Effector memory CD4-positive, alpha-beta T cell (primary cell): ENCODE data around the gene GCM1.

Experiments used
- DNase-seq, 3 donors: peaks; one replicate each; pipeline ENCODE4 v3.0.0-alpha.2; 2020
- H3K27ac ChIP-seq: 2 replicates; pipeline ENCODE4 v1.7.0; 2013; ENCODE audit warnings: mild to moderate bottlenecking, low read length, moderate library complexity; ENCODE audit not compliant: insufficient read depth, poor library complexity, severe bottlenecking
- H3K27me3 ChIP-seq: replicated peaks from 2 replicates; pipeline ENCODE4 v1.7.0; 2013; ENCODE audit warnings: mild to moderate bottlenecking, low read length; ENCODE audit not compliant: insufficient read depth, control insufficient read depth, poor library complexity, severe bottlenecking
- H3K36me3 ChIP-seq: 2 replicates; pipeline ENCODE4 v1.7.0; 2013; ENCODE audit warnings: mild to moderate bottlenecking, low read length, moderate library complexity; ENCODE audit not compliant: control insufficient read depth, insufficient read depth
- H3K4me1 ChIP-seq: 2 replicates; pipeline ENCODE4 v1.7.0; 2013; ENCODE audit warnings: low read length, mild to moderate bottlenecking; ENCODE audit not compliant: control insufficient read depth, insufficient read depth, poor library complexity, severe bottlenecking
- H3K4me3 ChIP-seq: 2 replicates; pipeline ENCODE4 v1.7.0; 2013; ENCODE audit warnings: low read length, low read depth, mild to moderate bottlenecking; ENCODE audit not compliant: insufficient read depth, poor library complexity, severe bottlenecking
- H3K9me3 ChIP-seq: 2 replicates; pipeline ENCODE4 v1.7.0; 2013; ENCODE audit warnings: mild to moderate bottlenecking, low read length, moderate library complexity; ENCODE audit not compliant: control insufficient read depth
- total RNA-seq, 3 donors: gene quantifications; one replicate each; lab custom pipeline; 2026; lab: John Stamatoyannopoulos, UW

Gene GCM1, protein sequence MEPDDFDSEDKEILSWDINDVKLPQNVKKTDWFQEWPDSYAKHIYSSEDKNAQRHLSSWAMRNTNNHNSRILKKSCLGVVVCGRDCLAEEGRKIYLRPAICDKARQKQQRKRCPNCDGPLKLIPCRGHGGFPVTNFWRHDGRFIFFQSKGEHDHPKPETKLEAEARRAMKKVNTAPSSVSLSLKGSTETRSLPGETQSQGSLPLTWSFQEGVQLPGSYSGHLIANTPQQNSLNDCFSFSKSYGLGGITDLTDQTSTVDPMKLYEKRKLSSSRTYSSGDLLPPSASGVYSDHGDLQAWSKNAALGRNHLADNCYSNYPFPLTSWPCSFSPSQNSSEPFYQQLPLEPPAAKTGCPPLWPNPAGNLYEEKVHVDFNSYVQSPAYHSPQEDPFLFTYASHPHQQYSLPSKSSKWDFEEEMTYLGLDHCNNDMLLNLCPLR
- total RNA-seq: 0 to 0.17 (median 0.17) reads per million in 3 donors

GRCh38 chr6:53148684-53149083 lies at the start of gene GCM1:
TSS of gene GCM1 (minus strand) at chr6:53148841. CDS start at chr6:53145632, 3,209 bp downstream.
- no peak for DNase-seq
- no peaks in the 10 kb centered on the region for H3K36me3 ChIP-seq
- no peak within 1 kb of the TSS for H3K4me3 ChIP-seq
- no peaks in the 10 kb centered on the region for H3K4me1 ChIP-seq
- no peaks in the 10 kb centered on the region for H3K27me3 ChIP-seq
- no peak within 1 kb of the TSS for H3K27ac ChIP-seq
- H3K9me3 ChIP-seq: no peaks in the 10 kb centered on the region

- no peak for DNase-seq
- H3K4me1 ChIP-seq: no peaks in the 10 kb centered on the region
- H3K27me3 ChIP-seq: no peaks in the 10 kb centered on the region
- no peak overlapping the region for H3K27ac ChIP-seq
- no peaks in the 10 kb centered on the region for H3K36me3 ChIP-seq
- H3K9me3 ChIP-seq: no peaks in the 10 kb centered on the region
- no peak overlapping the region for H3K4me3 ChIP-seq
These were observed 48.9 kb upstream of the GCM1 start for GRCh38 chr6:53197553-53197952.

DNA sequence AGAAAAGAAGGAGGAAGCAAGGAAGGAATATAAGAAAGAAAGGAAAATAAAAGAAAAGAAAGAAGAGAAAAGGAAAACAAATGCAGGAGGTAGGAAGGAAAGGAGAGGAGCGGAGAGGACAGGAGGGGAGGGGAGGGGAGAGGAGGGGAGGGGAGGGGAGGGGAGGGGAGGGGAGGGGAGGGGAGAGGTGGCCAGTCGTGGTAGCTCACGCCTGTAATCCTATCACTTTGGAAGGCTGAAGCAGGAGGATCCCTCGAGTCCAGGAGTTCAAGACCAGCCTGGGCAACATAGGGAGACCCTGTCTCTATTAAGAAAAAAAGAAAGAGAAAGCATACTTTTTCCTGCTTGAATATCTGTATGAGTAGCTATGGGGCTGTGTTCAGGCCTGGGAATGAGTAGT lies 46.4 kb upstream of the GCM1 start:
- Histone ChIP-seq H3K9me3 (no peaks in the 10 kb centered on the region), H3K36me3 (no peaks in the 10 kb centered on the region), H3K27me3 (no peaks in the 10 kb centered on the region), H3K27ac (no peak overlapping the region), H3K4me3 (no peak overlapping the region), H3K4me1 (no peaks in the 10 kb centered on the region)
- no peak for DNase-seq

DNA sequence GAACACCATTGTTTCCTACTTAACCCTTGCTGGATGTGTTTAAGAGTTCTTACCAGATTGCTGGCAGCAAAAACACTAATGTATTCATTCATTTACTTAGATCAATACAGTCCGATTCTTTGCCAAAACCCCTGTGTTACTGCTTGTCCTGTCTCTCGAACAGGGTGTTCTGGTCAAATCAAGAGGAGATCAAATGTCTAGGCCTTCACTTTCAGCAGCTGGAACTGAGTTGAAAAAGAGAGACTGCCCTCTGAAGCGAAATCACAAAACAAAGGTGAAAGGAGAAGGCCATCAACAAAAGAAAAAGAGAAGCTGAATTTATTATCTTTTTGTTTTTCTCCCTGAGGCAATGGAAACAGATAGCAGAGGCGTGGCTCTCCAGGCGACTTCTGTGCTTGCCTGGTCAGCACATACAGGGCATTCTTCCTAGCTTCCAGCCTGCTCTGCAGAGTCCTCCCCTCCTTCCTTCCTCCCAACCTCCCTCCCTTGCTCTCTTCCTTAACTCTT lies 44.1 kb upstream of the GCM1 start:
- DNase-seq: no peak
- Histone ChIP-seq H3K4me3 (no peak overlapping the region), H3K36me3 (no peaks in the 10 kb centered on the region), H3K27me3 (no peaks in the 10 kb centered on the region), H3K9me3 (no peaks in the 10 kb centered on the region), H3K27ac (no peak overlapping the region), H3K4me1 (peaks cover 7% of the 10 kb centered on the region)

GRCh38 chr6:53189554-53189953 lies 40.9 kb upstream of the GCM1 start:
- Histone ChIP-seq H3K27ac (no peak overlapping the region), H3K36me3 (no peaks in the 10 kb centered on the region), H3K9me3 (no peaks in the 10 kb centered on the region), H3K27me3 (no peaks in the 10 kb centered on the region), H3K4me3 (no peak overlapping the region), H3K4me1 (peaks cover 7% of the 10 kb centered on the region)
- no peak for DNase-seq

DNA sequence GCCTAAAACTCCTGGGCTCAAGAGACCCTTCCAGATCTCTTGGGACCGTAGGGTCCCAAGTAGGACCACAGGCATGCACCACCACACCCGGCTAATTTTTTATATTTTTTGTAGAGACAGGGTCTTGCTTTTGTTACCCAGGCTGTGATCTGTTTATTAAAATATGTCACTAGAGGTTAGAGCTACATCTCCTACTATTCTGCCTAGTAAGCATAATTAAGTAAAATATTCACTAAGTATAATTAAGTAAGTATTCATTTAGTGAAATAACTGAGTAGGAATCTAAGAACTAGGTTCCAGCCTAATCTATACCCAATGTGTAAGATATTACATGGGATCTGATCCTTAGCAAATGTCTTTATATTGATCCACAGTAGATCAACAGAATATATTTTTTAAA lies 40.2 kb upstream of the GCM1 start:
- Histone ChIP-seq H3K9me3 (no peaks in the 10 kb centered on the region), H3K27ac (no peak overlapping the region), H3K27me3 (no peaks in the 10 kb centered on the region), H3K4me3 (no peak overlapping the region), H3K36me3 (no peaks in the 10 kb centered on the region), H3K4me1 (peaks cover 7% of the 10 kb centered on the region)
- no peak for DNase-seq

- Histone ChIP-seq H3K9me3 (no peaks in the 10 kb centered on the region), H3K36me3 (no peaks in the 10 kb centered on the region), H3K4me1 (no peaks in the 10 kb centered on the region), H3K27me3 (no peaks in the 10 kb centered on the region), H3K27ac (no peak overlapping the region), H3K4me3 (no peak overlapping the region)
- DNase-seq: no peak
These were observed 32.0 kb upstream of the GCM1 start for GRCh38 chr6:53180678-53181077.

GRCh38 chr6:53179961-53180651 lies 31.5 kb upstream of the GCM1 start:
- no peaks in the 10 kb centered on the region for H3K27me3 ChIP-seq
- H3K36me3 ChIP-seq: no peaks in the 10 kb centered on the region
- DNase-seq: peak in 1 of 3 donors; percentile 6
- H3K9me3 ChIP-seq: no peaks in the 10 kb centered on the region
- no peak overlapping the region for H3K27ac ChIP-seq
- no peaks in the 10 kb centered on the region for H3K4me1 ChIP-seq
- H3K4me3 ChIP-seq: no peak overlapping the region

DNA sequence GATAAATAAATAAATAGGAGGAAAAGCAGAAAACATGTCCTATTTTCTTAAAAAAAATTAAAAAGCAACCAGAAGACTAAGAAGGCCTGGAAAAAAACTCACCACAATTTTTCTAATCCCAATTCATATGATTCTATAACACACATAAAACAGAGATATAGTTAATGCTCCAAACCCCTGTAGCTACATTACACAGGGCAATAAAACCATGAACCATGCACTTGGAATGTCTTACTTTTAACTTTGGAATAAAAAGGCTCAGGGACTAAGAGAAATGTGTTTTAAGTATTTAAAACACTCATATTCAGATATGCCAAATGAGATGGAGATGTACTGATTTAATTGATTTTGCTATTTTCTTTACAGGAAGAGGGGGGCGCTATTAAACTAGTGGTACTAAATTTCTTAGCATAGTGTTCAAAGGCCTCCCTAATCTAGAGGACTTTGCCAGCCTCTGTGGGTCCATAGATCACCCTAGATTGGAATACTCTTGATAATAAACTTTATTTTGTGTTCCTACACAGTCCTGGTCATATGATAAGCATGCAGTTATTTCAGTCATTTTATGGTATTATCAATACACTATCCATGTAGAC lies 30.3 kb upstream of the GCM1 start:
- Histone ChIP-seq H3K27me3 (no peaks in the 10 kb centered on the region), H3K4me3 (no peak overlapping the region), H3K9me3 (no peaks in the 10 kb centered on the region), H3K27ac (no peak overlapping the region), H3K36me3 (no peaks in the 10 kb centered on the region), H3K4me1 (no peaks in the 10 kb centered on the region)
- DNase-seq: no peak

DNA sequence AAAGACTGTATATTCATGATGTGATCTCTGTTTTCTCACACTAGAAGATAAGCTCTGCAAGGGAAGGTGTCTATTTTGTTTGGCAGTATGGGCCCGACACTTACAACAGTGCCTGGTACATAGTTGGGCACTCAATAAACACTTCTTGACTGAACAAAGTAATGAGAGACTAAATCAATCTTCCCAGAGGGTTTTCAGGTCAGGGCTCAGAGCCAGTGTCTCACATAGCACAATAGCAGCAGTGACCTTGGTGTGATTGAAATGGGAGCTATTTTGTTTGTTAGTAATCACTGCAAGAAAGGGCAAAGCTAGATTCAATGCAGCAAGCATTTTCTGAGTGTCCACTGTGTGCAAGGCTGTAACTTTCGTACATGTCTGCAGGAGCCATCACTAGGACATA lies 26.4 kb upstream of the GCM1 start:
- no peak for DNase-seq
- Histone ChIP-seq H3K27me3 (no peaks in the 10 kb centered on the region), H3K4me3 (no peak overlapping the region), H3K27ac (no peak overlapping the region), H3K36me3 (no peaks in the 10 kb centered on the region), H3K9me3 (no peaks in the 10 kb centered on the region), H3K4me1 (no peaks in the 10 kb centered on the region)
